ENCODE measurements around the gene MPHOSPH9. TPM values are rescaled to one million over a fixed set of nuclear protein-coding genes. Genes with fewer than 3 reads are reported as not detected.

Gene MPHOSPH9
- total RNA-seq = 30.4 TPM

GRCh38 chr12:123232807-123233504 is at the start of gene MPHOSPH9, which contains the start of gene MTRFR:
Gene MPHOSPH9, minus strand, starts transcription at chr12:123233141. Its CDS starts 2,777 bp downstream, at chr12:123230364.
Gene MTRFR, plus strand, starts transcription at chr12:123233436. Its CDS starts 20,239 bp downstream, at chr12:123253675.
- DNase-seq (ENCODE audit: low spot score) = peak; percentile 99

- no peak for DNase-seq (ENCODE audit: low spot score)
These were observed 49.2 kb upstream of the MPHOSPH9 start for GRCh38 chr12:123282111-123282510.

- DNase-seq (ENCODE audit: low spot score) = no peak
These were observed 48.0 kb upstream of the MPHOSPH9 start for GRCh38 chr12:123280971-123281370.

GRCh38 chr12:123278101-123278627 is 45.2 kb upstream of the MPHOSPH9 start:
- no peak for DNase-seq (ENCODE audit: low spot score)

GRCh38 chr12:123273166-123273565 is 40.2 kb upstream of the MPHOSPH9 start:
- DNase-seq (ENCODE audit: low spot score) = no peak

- peak; percentile 75 for DNase-seq (ENCODE audit: low spot score)
These were observed 38.2 kb upstream of the MPHOSPH9 start for GRCh38 chr12:123271001-123271668.

GRCh38 chr12:123270214-123271000 is 37.5 kb upstream of the MPHOSPH9 start:
- peak; percentile 56 for DNase-seq (ENCODE audit: low spot score)

- no peak for DNase-seq (ENCODE audit: low spot score)
These were observed 36.9 kb upstream of the MPHOSPH9 start for GRCh38 chr12:123269896-123270213.

- DNase-seq (ENCODE audit: low spot score) = peak; percentile 78
These were observed 36.5 kb upstream of the MPHOSPH9 start for GRCh38 chr12:123269395-123269892.

- DNase-seq (ENCODE audit: low spot score) = no peak
These were observed 35.9 kb upstream of the MPHOSPH9 start for GRCh38 chr12:123268850-123269249.

GRCh38 chr12:123267991-123268843 is 35.3 kb upstream of the MPHOSPH9 start:
- DNase-seq (ENCODE audit: low spot score) = no peak

- no peak for DNase-seq (ENCODE audit: low spot score)
These were observed 34.5 kb upstream of the MPHOSPH9 start for GRCh38 chr12:123267335-123267920.

- no peak for DNase-seq (ENCODE audit: low spot score)
These were observed 33.8 kb upstream of the MPHOSPH9 start for GRCh38 chr12:123266679-123267277.

GRCh38 chr12:123265851-123266678 is 33.1 kb upstream of the MPHOSPH9 start:
- DNase-seq (ENCODE audit: low spot score) = no peak

GRCh38 chr12:123264642-123265041 is 31.7 kb upstream of the MPHOSPH9 start:
- no peak for DNase-seq (ENCODE audit: low spot score)

GRCh38 chr12:123263196-123263817 is 30.4 kb upstream of the MPHOSPH9 start:
- DNase-seq (ENCODE audit: low spot score) = no peak

- DNase-seq (ENCODE audit: low spot score) = no peak
These were observed 28.3 kb upstream of the MPHOSPH9 start for GRCh38 chr12:123261196-123261595.

- no peak for DNase-seq (ENCODE audit: low spot score)
These were observed 27.1 kb upstream of the MPHOSPH9 start for GRCh38 chr12:123260081-123260480.

- DNase-seq (ENCODE audit: low spot score) = no peak
These were observed 25.7 kb upstream of the MPHOSPH9 start for GRCh38 chr12:123258593-123258992.

Measured in ureter (tissue), 1 donor.